ENCODE measurements around the gene KRTAP10-11. TPM values are rescaled to one million over a fixed set of nuclear protein-coding genes. Genes with fewer than 3 reads are reported as not detected.

Gene KRTAP10-11
- total RNA-seq, 1 donor from 2014 or later, result not detected

- intact Hi-C loops (cut with DNase I), result no loop called here
- Histone ChIP-seq H3K27me3 (no peaks in the 10 kb centered on the region), H3K36me3 (no peaks in the 10 kb centered on the region), H3K9me3 (peaks cover 0 to 7% of the 10 kb centered on the region in 2 donors), H3K27ac (no peak overlapping the region), H3K4me3 (no peak overlapping the region), H3K4me1 (no peaks in the 10 kb centered on the region)
- DNase-seq (ENCODE audit: low spot score in 2 of 2), result peak in 1 of 2 donors; percentile 48
- no peak for TF ChIP-seq CTCF (IDR thresholded peaks at IDR 0.05)
Observed at GRCh38 chr21:44695184-44695583, 49.0 kb downstream of the KRTAP10-11 start.

- Histone ChIP-seq H3K4me3 (no peak overlapping the region), H3K4me1 (no peaks in the 10 kb centered on the region), H3K27ac (no peak overlapping the region), H3K36me3 (no peaks in the 10 kb centered on the region), H3K27me3 (no peaks in the 10 kb centered on the region), H3K9me3 (peaks cover 0 to 7% of the 10 kb centered on the region in 2 donors)
- TF ChIP-seq CTCF (IDR thresholded peaks at IDR 0.05), result no peak
- intact Hi-C loops (cut with DNase I), result no loop called here
- DNase-seq (ENCODE audit: low spot score in 2 of 2), result peak in 1 of 2 donors; percentile 43
Observed at GRCh38 chr21:44695641-44696040, 49.4 kb downstream of the KRTAP10-11 start.

- H3K9me3 ChIP-seq, result peaks cover 0 to 7% of the 10 kb centered on the region in 2 donors
- no peaks in the 10 kb centered on the region for H3K36me3 ChIP-seq
- no peaks in the 10 kb centered on the region for H3K4me1 ChIP-seq
- intact Hi-C loops (cut with DNase I), result no loop called here
- no peaks in the 10 kb centered on the region for H3K27me3 ChIP-seq
- no peak for TF ChIP-seq CTCF (IDR thresholded peaks at IDR 0.05)
- peak in 1 of 2 donors; percentile 16 for DNase-seq (ENCODE audit: low spot score in 2 of 2)
- no peak overlapping the region for H3K4me3 ChIP-seq
- H3K27ac ChIP-seq, result no peak overlapping the region
Observed at GRCh38 chr21:44696572-44696971, 50.4 kb downstream of the KRTAP10-11 start.

Other genes with a start within 250 kb of the KRTAP10-11 start
- 2.2 TPM for gene LRRC3, start 190.9 kb upstream of the KRTAP10-11 start, total RNA-seq
- not detected for gene KRTAP10-1, start 106.2 kb upstream of the KRTAP10-11 start, total RNA-seq
- gene KRTAP10-2, start 94.9 kb upstream of the KRTAP10-11 start, total RNA-seq, result not detected
- gene KRTAP10-3, start 87.6 kb upstream of the KRTAP10-11 start, total RNA-seq, result not detected
- gene KRTAP10-4, start 72.7 kb upstream of the KRTAP10-11 start, total RNA-seq, result not detected
- not detected for gene KRTAP10-5, start 65.8 kb upstream of the KRTAP10-11 start, total RNA-seq
- gene KRTAP10-6, start 53.9 kb upstream of the KRTAP10-11 start, total RNA-seq, result not detected
- gene KRTAP10-7, start 45.8 kb upstream of the KRTAP10-11 start, total RNA-seq, result not detected
- not detected for gene KRTAP10-8, start 34.3 kb upstream of the KRTAP10-11 start, total RNA-seq
- not detected for gene KRTAP10-9, start 19.3 kb upstream of the KRTAP10-11 start, total RNA-seq
- not detected for gene KRTAP10-10, start 9.1 kb upstream of the KRTAP10-11 start, total RNA-seq
- gene KRTAP12-4, start 8.2 kb downstream of the KRTAP10-11 start, total RNA-seq, result not detected
- gene KRTAP12-3, start 11.5 kb downstream of the KRTAP10-11 start, total RNA-seq, result not detected
- gene KRTAP12-2, start 20.5 kb downstream of the KRTAP10-11 start, total RNA-seq, result not detected
- gene KRTAP12-1, start 35.7 kb downstream of the KRTAP10-11 start, total RNA-seq, result not detected
- not detected for gene KRTAP10-12, start 50.8 kb downstream of the KRTAP10-11 start, total RNA-seq
- not detected for gene TSPEAR, start 65.2 kb downstream of the KRTAP10-11 start, total RNA-seq
- 58.1 TPM for gene UBE2G2, start 155.4 kb downstream of the KRTAP10-11 start, total RNA-seq
- gene SUMO3, start 171.6 kb downstream of the KRTAP10-11 start, total RNA-seq, result 69.2 TPM
- 468 TPM for gene PTTG1IP, start 227.3 kb downstream of the KRTAP10-11 start, total RNA-seq

All from ascending aorta (tissue), 2 donors.